ENCODE data around the gene TMEM52. TPM values are rescaled to one million over a fixed set of nuclear protein-coding genes. Genes with fewer than 3 reads are reported as not detected.

TMEM52 gene
- total and polyA plus RNA-seq, 2 donors (not counting 3 experiments of a cell fraction or from before 2014, with no cell fraction given) = 1.6 to 1.7 TPM

GRCh38 chr1:1926346-1926811 lies 7.3 kb upstream of the TMEM52 start:
- POLR2A ChIA-PET = no interaction called here
- Histone ChIP-seq H3K27me3 (ENCODE audit: control insufficient read depth in 2 of 2, insufficient read depth in 2 of 2, low read length in 2 of 2) (no peaks in the 10 kb centered on the region), H3K9me3 (replicated peaks; ENCODE audit: control insufficient read depth, insufficient read depth, low read length) (no peaks in the 10 kb centered on the region), H3K79me2 (ENCODE audit: control insufficient read depth, insufficient read depth, low read length) (no peaks in the 10 kb centered on the region), H2AFZ (ENCODE audit: low read depth, low read length) (no peak overlapping the region), H3K36me3 (ENCODE audit: control insufficient read depth in 2 of 2, extremely low read depth in 1 of 2, insufficient read depth in 2 of 2, low read length in 2 of 2) (no peaks in the 10 kb centered on the region), H3K4me1 (ENCODE audit: control insufficient read depth, extremely low read depth, insufficient read depth, low read length) (no peaks in the 10 kb centered on the region), H3K4me3 (replicated peaks in 1 of 3; ENCODE audit: insufficient read depth in 1 of 3, low read depth in 1 of 3, low read length in 3 of 3) (no peak overlapping the region), H3K9ac (replicated peaks; ENCODE audit: extremely low read depth, insufficient read depth, low read length) (no peak overlapping the region), H3K4me2 (ENCODE audit: insufficient read depth, low read length) (no peak overlapping the region), H3K9me1 (replicated peaks; ENCODE audit: control insufficient read depth, extremely low read depth, insufficient read depth, low read length) (no peaks in the 10 kb centered on the region), H4K20me1 (replicated peaks; ENCODE audit: control insufficient read depth, extremely low read depth, insufficient read depth, low read length) (no peaks in the 10 kb centered on the region), H3K27ac (ENCODE audit: insufficient read depth, low read depth, low read length) (no peak overlapping the region)
- TF ChIP-seq GATA2 (IDR thresholded peaks at IDR 0.05; ENCODE audit: insufficient read depth, insufficient read length, low read depth, low read length) (no peak), CTCF (IDR thresholded peaks at IDR 0.05; ENCODE audit: extremely low read depth in 1 of 2, insufficient read depth in 1 of 2, low read depth in 1 of 2, low read length in 2 of 2) (no peak), JUN (IDR thresholded peaks at IDR 0.05; ENCODE audit: borderline replicate concordance, insufficient read depth, insufficient read length, low read depth) (no peak), EZH2 (IDR thresholded peaks at IDR 0.05; ENCODE audit: borderline replicate concordance, low read depth, low read length, severe bottlenecking) (no peak)
- intact Hi-C loops (cut with micrococcal nuclease) (no loop called here), dilution Hi-C loops (cut with MboI; ENCODE audit: extremely low pct_ligation_motif_present, low sequenced_read_pairs) (no loop called here)
- FAIRE-seq (no peak), DNase-seq (ENCODE audit: low read depth, low spot score) (no peak)
- BruUV-seq (replicated peaks) = no TSS peak
- CTCF ChIA-PET = no interaction called here
